WTC11 (cell line): ENCODE results near the gene GABRG3.

Experiments
- TF ChIP-seq, protein P1 (sequence below): fragments of 200-600 bp; IDR thresholded peaks from 2 replicates; pipeline ENCODE4 v1.8.0; 2022; ENCODE audit warnings: antibody characterized with exemption
- TF ChIP-seq, protein P2 (sequence below): sonication (generic); formaldehyde crosslinking; IDR thresholded peaks from 2 replicates; pipeline ENCODE4 v1.8.1; 2023; ENCODE audit warnings: mild to moderate bottlenecking, moderate library complexity, missing genetic modification reagents

DNA sequence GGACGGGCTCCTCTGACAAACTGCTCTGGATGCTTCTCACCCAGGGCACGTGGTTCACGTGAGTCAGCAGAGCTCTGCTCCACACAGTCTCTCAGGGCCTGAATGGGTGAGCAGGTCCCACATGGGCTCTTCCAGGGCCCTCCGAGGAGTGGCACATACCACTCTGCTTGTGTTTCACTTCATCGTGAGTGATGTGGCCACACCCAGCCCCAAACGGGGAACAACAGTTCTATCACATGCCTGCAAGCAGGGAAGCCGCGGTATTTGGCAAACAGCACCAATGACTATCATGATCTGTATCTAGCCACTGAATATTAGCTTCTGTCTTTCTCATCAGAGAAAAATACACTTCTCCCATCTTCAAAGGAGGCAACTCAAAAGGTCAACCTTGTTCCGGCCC is 352.8 kb downstream of the GABRG3 start:
- TF ChIP-seq, protein P1, sequence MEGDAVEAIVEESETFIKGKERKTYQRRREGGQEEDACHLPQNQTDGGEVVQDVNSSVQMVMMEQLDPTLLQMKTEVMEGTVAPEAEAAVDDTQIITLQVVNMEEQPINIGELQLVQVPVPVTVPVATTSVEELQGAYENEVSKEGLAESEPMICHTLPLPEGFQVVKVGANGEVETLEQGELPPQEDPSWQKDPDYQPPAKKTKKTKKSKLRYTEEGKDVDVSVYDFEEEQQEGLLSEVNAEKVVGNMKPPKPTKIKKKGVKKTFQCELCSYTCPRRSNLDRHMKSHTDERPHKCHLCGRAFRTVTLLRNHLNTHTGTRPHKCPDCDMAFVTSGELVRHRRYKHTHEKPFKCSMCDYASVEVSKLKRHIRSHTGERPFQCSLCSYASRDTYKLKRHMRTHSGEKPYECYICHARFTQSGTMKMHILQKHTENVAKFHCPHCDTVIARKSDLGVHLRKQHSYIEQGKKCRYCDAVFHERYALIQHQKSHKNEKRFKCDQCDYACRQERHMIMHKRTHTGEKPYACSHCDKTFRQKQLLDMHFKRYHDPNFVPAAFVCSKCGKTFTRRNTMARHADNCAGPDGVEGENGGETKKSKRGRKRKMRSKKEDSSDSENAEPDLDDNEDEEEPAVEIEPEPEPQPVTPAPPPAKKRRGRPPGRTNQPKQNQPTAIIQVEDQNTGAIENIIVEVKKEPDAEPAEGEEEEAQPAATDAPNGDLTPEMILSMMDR, result no peak
- TF ChIP-seq, protein P2, sequence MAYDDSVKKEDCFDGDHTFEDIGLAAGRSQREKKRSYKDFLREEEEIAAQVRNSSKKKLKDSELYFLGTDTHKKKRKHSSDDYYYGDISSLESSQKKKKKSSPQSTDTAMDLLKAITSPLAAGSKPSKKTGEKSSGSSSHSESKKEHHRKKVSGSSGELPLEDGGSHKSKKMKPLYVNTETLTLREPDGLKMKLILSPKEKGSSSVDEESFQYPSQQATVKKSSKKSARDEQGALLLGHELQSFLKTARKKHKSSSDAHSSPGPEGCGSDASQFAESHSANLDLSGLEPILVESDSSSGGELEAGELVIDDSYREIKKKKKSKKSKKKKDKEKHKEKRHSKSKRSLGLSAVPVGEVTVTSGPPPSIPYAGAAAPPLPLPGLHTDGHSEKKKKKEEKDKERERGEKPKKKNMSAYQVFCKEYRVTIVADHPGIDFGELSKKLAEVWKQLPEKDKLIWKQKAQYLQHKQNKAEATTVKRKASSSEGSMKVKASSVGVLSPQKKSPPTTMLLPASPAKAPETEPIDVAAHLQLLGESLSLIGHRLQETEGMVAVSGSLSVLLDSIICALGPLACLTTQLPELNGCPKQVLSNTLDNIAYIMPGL (CRISPR knock-in tag), result no peak
